Adrenal gland (tissue), 12 donors: ENCODE measurements around the gene KDM1B. TPM values are rescaled to one million over a fixed set of nuclear protein-coding genes. Genes with fewer than 3 reads are reported as not detected.

Source experiments
- DNase-seq, 7 donors: peaks; one replicate each; pipeline ENCODE4 v3.0.0-alpha.2; 2019 to 2020
- H3K27ac ChIP-seq, 5 donors: fragments of 200-600 bp; sonication (generic) in 4 of 5; 1 replicate in 3 of 5; 2 replicates in 2 of 5; pipeline versions ENCODE4 v1.5.1 to v1.8.0; 2016 to 2020; ENCODE audit warnings: mild to moderate bottlenecking in 1 of 5
- H3K27me3 ChIP-seq: fragments of 200-600 bp; 2 replicates; pipeline ENCODE4 v1.8.0; 2021
- H3K36me3 ChIP-seq, 2 donors: fragments of 200-600 bp; replicated peaks in 1 of 2; 1 replicate in 1 of 2; 2 replicates in 1 of 2; pipeline versions ENCODE4 v1.5.1 to v1.8.0; 2018 to 2022
- H3K4me1 ChIP-seq, 2 donors: fragments of 200-600 bp; replicated peaks in 1 of 2; 1 replicate in 1 of 2; 2 replicates in 1 of 2; pipeline versions ENCODE4 v1.5.1 to v1.8.0; 2018 to 2021
- H3K4me3 ChIP-seq, 4 donors: fragments of 200-600 bp; sonication (generic) in 3 of 4; one replicate each; pipeline ENCODE4 v1.5.1; 2016 to 2018
- H3K9me3 ChIP-seq, 3 donors: fragments of 200-600 bp; sonication (generic) in 1 of 3; replicated peaks in 1 of 3; 1 replicate in 2 of 3; 2 replicates in 1 of 3; pipeline versions ENCODE4 v1.5.1 to v1.8.0; 2016 to 2021
- CTCF ChIP-seq, 6 experiments: fragments of 450-650 bp in 4 of 6; fragments of 200-600 bp in 2 of 6; sonication (generic) in 1 of 6; IDR thresholded peaks; 1 replicate in 5 of 6; 2 replicates in 1 of 6; pipeline versions ENCODE4 v1.5.1 to v1.8.0; 2016 to 2021; ENCODE audit warnings: antibody characterized with exemption in 6 of 6, mild to moderate bottlenecking in 2 of 6, moderate library complexity in 1 of 6
- POLR2A ChIP-seq, 2 donors: fragments of 450-650 bp; IDR thresholded peaks; one replicate each; pipeline ENCODE4 v1.6.1; 2017; ENCODE audit warnings: antibody characterized with exemption in 2 of 2, mild to moderate bottlenecking in 2 of 2, moderate library complexity in 1 of 2
- WGBS, 4 donors: extraction: QIAGEN DNeasy Blood & Tissue Kit in 2 of 4; methylation state at CpG; one replicate each; pipeline versions ENCODE4 v1.1.5 to v1.1.7; 2013 to 2017; 5-methylcytosine and 5-hydroxymethylcytosine counted together
- intact Hi-C, 2 donors: fragments of 100-400 bp; cut with DNase I; formaldehyde crosslinking; loops; one replicate each; pipeline versions ENCODE4 v1.14.1 to v1.15.0; 2022 to 2023
- polyA plus RNA-seq, 3 donors: library from polyadenylated mRNA; stranded (reverse); fragments of 200-250 nt in 2 of 3; fragments of 350-450 nt in 1 of 3; fragmentation: Illumina TruSeq in 1 of 3; extraction: RNeasy Lipid Tissue Mini Kit (QIAGEN cat#74804) in 1 of 3; gene quantifications; one replicate each; pipeline ENCODE4 v1.2.3, GENCODE V29; 2013 to 2014
- total RNA-seq, 9 donors: library from RNA; depleted of rRNA in 4 of 9; stranded (reverse); fragments of >200 nt in 4 of 9; fragments of 120-200 nt in 1 of 9; fragmentation: NEBNext Ultra II Directional in 1 of 9; extraction: Animal tissue kit (Norgen Biotek cat#: 25700) in 1 of 9; gene quantifications; one replicate each; pipeline versions ENCODE4 v1.1.0 to v1.2.4, GENCODE V29; 2013 to 2023
- donor health status: healthy with polysubstance abuse.
- donor health status: Bipolar disorder and iron deficiency.
- donor health status: DM: yes; HTN: yes; CAD: no.
- donor health status: DM: no; HTN: no; CAD: no.
- donor health status: DM: no; HTN: no; CAD: no.
- donor health status: DM: yes; HTN: yes; CAD: no.

Gene KDM1B
- total and polyA plus RNA-seq, 12 donors = 1.8 to 36.0 (median 18.4) TPM

GRCh38 chr6:18136260-18136659 lies 19.0 kb upstream of the KDM1B start:
- no peak overlapping the region for H3K4me3 ChIP-seq
- H3K36me3 ChIP-seq = peaks cover 0 to 35% of the 10 kb centered on the region in 2 donors
- DNase-seq = no peak
- H3K9me3 ChIP-seq = no peaks in the 10 kb centered on the region
- H3K4me1 ChIP-seq = no peaks in the 10 kb centered on the region
- no peaks in the 10 kb centered on the region for H3K27me3 ChIP-seq
- 96 to 98% (median 97%) methylated on average over 10 of the region's 10 CpGs for WGBS, 4 donors
- intact Hi-C loops = no loop called here
- TF ChIP-seq POLR2A (IDR thresholded peaks at IDR 0.05) (no peak), CTCF (IDR thresholded peaks at IDR 0.05) (no peak)
- no peak overlapping the region for H3K27ac ChIP-seq

GRCh38 chr6:18138906-18139305 lies 16.3 kb upstream of the KDM1B start:
- intact Hi-C loops = no loop called here
- TF ChIP-seq CTCF (IDR thresholded peaks at IDR 0.05) (no peak), POLR2A (IDR thresholded peaks at IDR 0.05) (no peak)

GRCh38 chr6:18139935-18140621 lies 15.1 kb upstream of the KDM1B start:
- DNase-seq = no peak
- H3K4me3 ChIP-seq = no peak overlapping the region
- TF ChIP-seq POLR2A (IDR thresholded peaks at IDR 0.05) (no peak), CTCF (IDR thresholded peaks at IDR 0.05) (no peak)
- no peak overlapping the region for H3K27ac ChIP-seq
- intact Hi-C loops = no loop called here
- no peaks in the 10 kb centered on the region for H3K4me1 ChIP-seq
- H3K27me3 ChIP-seq = no peaks in the 10 kb centered on the region
- no peaks in the 10 kb centered on the region for H3K9me3 ChIP-seq
- peaks cover 0 to 38% of the 10 kb centered on the region in 2 donors for H3K36me3 ChIP-seq
- 82 to 90% (median 86%) methylated on average over 6 of the region's 6 CpGs for WGBS, 4 donors

More at GRCh38 chr6:18138906-18139305, 16.3 kb upstream of the KDM1B start:
- no peak for DNase-seq
- Histone ChIP-seq H3K9me3 (no peaks in the 10 kb centered on the region), H3K4me3 (no peak overlapping the region), H3K4me1 (no peaks in the 10 kb centered on the region), H3K27ac (no peak overlapping the region), H3K27me3 (no peaks in the 10 kb centered on the region), H3K36me3 (peaks cover 0 to 38% of the 10 kb centered on the region in 2 donors)
- 93 to 98% (median 95%) methylated on average over 5 of the region's 5 CpGs for WGBS, 4 donors

DNA sequence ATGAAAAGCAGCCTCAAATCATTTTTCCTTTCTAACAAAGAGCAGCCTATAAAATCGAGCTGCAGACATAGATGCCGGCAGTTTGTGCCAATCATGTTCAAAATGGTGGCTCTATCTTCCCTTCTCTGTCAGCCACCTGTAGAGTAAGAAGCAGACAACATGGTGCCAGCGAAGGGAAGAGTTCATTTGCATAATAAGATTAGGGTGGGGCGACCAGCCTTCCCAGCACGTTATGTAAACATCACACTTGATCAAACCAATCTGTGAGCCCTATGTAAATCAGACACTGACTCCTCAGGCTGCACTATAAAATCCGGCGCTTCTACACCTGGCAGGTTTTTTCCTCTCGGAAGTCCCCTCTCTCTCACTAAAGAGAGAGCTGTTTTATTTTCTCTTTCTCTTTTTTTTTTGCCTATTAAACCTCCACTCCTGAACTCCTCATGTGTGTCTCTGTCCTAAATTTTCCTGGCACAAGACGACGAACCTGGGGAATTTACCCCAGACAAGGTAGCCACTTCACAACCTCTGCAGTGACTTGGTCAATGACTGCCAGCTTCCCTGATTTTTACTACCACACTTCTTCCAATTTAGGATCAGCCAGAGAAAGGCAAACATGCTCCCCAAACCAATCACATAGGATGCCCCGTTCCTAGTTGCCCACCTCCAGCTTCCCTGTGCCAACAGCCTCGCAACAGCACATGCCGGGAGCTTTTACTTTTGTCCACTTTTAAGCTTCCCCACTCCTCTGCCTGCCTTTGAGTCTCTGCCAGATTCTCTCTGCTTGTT lies 13.2 kb upstream of the KDM1B start:
- H3K4me1 ChIP-seq = no peaks in the 10 kb centered on the region
- no peak for TF ChIP-seq POLR2A (IDR thresholded peaks at IDR 0.05)
- no peak for TF ChIP-seq CTCF (IDR thresholded peaks at IDR 0.05)
- intact Hi-C loops = no loop called here
- no peak overlapping the region for H3K27ac ChIP-seq
- H3K27me3 ChIP-seq = no peaks in the 10 kb centered on the region
- no peaks in the 10 kb centered on the region for H3K9me3 ChIP-seq
- H3K4me3 ChIP-seq = no peak overlapping the region
- no peak for DNase-seq
- peaks cover 0 to 37% of the 10 kb centered on the region in 2 donors for H3K36me3 ChIP-seq
- WGBS, 4 donors = 90 to 96% (median 92%) methylated on average over 13 of the region's 13 CpGs
